ENCODE results near the gene SPINT2.

The SPINT2 gene

DNA sequence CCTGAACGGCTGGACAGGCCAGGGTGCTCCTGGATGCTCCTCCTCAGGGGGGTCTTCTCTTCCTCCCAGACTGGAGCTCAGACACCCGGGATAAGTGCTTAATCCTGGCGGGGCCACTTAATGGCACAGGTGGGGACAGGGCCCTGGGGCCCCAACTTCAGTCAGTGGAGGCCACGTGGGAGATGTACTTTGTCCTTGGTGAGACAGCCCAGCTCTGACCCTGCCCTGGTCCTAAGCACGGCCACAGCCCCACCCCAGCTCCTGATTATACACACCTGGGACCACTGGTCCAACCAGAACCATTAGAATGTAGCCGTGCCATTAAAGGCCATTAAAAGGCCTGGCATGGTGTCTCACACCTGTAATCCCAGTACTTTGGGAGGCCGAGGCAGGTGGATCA, 16.0 kb upstream of the SPINT2 start:
- in situ Hi-C loops (cut with MboI; ENCODE audit: low pct_unique_long_range_greater_than_20kb, low sequenced_read_pairs, unreplicated experiment) = no loop called here
- TF ChIP-seq, protein P1, sequence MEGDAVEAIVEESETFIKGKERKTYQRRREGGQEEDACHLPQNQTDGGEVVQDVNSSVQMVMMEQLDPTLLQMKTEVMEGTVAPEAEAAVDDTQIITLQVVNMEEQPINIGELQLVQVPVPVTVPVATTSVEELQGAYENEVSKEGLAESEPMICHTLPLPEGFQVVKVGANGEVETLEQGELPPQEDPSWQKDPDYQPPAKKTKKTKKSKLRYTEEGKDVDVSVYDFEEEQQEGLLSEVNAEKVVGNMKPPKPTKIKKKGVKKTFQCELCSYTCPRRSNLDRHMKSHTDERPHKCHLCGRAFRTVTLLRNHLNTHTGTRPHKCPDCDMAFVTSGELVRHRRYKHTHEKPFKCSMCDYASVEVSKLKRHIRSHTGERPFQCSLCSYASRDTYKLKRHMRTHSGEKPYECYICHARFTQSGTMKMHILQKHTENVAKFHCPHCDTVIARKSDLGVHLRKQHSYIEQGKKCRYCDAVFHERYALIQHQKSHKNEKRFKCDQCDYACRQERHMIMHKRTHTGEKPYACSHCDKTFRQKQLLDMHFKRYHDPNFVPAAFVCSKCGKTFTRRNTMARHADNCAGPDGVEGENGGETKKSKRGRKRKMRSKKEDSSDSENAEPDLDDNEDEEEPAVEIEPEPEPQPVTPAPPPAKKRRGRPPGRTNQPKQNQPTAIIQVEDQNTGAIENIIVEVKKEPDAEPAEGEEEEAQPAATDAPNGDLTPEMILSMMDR (IDR thresholded peaks at IDR 0.05; ENCODE audit: extremely low read depth, insufficient read depth, missing control alignments) = no peak
- no peak for DNase-seq (ENCODE audit: low spot score)

DNA sequence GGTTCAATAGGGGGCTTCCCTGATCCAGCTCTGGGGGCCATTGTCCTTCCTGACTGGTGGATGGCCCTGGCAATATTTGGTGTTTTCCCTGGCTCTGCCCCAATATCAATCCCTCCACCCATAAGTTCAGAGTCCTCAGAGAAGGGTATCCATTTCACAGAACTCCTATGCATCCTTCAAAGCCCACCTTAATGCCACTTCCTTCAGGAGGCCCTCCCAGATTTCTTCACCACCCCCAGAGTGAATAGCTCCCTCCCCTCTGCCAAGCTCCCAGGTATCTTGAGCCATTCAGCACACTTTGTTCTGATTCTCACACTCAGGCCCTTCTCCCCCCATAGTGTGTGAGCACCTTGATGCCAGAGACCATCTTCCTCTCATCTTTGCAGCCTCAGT, 13.9 kb upstream of the SPINT2 start:
- no peak for DNase-seq (ENCODE audit: low spot score)
- in situ Hi-C loops (cut with MboI; ENCODE audit: low pct_unique_long_range_greater_than_20kb, low sequenced_read_pairs, unreplicated experiment) = loop anchor here (5.0 kb wide), 1 partner anchor 82 kb away; no protein-coding TSS in a partner anchor
- TF ChIP-seq, protein P1 (IDR thresholded peaks at IDR 0.05; ENCODE audit: extremely low read depth, insufficient read depth, missing control alignments) = no peak

- DNase-seq (ENCODE audit: low spot score) = no peak
- TF ChIP-seq, protein P1 (IDR thresholded peaks at IDR 0.05; ENCODE audit: extremely low read depth, insufficient read depth, missing control alignments) = no peak
- in situ Hi-C loops (cut with MboI; ENCODE audit: low pct_unique_long_range_greater_than_20kb, low sequenced_read_pairs, unreplicated experiment) = loop anchor here (5.0 kb wide), 1 partner anchor 81 kb away; no protein-coding TSS in a partner anchor
These were observed 13.4 kb upstream of the SPINT2 start for GRCh38 chr19:38250821-38251563.

- TF ChIP-seq, protein P1 (IDR thresholded peaks at IDR 0.05; ENCODE audit: extremely low read depth, insufficient read depth, missing control alignments) = no peak
- in situ Hi-C loops (cut with MboI; ENCODE audit: low pct_unique_long_range_greater_than_20kb, low sequenced_read_pairs, unreplicated experiment) = loop anchor here (5.0 kb wide), 1 partner anchor 81 kb away; no protein-coding TSS in a partner anchor
These were observed 12.8 kb upstream of the SPINT2 start for GRCh38 chr19:38251564-38252051.

GRCh38 chr19:38252385-38252784, 12.0 kb upstream of the SPINT2 start:
- TF ChIP-seq, protein P1 (IDR thresholded peaks at IDR 0.05; ENCODE audit: extremely low read depth, insufficient read depth, missing control alignments) = no peak
- in situ Hi-C loops (cut with MboI; ENCODE audit: low pct_unique_long_range_greater_than_20kb, low sequenced_read_pairs, unreplicated experiment) = loop anchor here (5.0 kb wide), 1 partner anchor 80 kb away; no protein-coding TSS in a partner anchor
- DNase-seq (ENCODE audit: low spot score) = no peak

More at GRCh38 chr19:38251564-38252051, 12.8 kb upstream of the SPINT2 start:
- no peak for DNase-seq (ENCODE audit: low spot score)

DNA sequence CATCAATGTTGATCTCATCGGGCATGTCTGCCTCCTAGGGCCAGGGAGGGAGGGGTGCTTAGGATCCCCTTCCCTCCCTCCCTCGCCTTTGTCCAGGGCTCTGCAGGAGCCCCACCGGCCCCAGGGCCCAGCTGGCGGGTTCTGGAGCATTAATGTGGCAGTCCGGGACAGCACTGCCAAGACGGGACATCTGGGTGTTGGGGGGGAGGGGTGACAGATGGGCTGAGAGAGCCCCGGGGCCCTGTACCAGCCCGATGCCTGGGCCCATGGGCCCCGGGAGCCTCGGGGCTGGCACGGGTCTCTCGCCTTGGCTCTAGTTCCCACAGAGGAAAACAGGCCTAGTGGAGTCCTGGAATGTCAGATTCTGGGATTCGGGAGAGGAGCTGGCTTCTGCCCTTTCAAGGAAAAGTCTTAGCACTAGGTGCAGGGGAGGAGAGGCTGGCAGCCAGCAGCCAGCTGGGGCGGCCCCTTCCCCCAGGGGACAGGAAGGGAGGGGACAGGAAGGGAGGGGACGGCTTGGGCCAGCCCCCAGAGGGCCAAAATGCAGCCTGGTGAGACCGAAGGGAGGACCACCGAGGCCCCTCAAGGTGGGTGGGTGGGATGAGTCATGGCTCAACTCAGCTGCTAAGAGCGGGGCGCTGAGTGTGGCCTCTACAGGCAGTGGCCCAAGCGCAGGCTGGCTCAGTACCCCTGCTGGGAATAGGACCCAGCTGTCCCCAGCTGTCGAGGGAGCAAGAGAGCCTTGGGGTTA, 11.3 kb upstream of the SPINT2 start:
- TF ChIP-seq, protein P1 (IDR thresholded peaks at IDR 0.05; ENCODE audit: extremely low read depth, insufficient read depth, missing control alignments) = no peak
- DNase-seq (ENCODE audit: low spot score) = peak; percentile 50
- in situ Hi-C loops (cut with MboI; ENCODE audit: low pct_unique_long_range_greater_than_20kb, low sequenced_read_pairs, unreplicated experiment) = loop anchor here (5.0 kb wide), 1 partner anchor 79 kb away; no protein-coding TSS in a partner anchor

All from GM13977 (cell line).